Measurements from ENCODE around the gene NFU1.

DNA sequence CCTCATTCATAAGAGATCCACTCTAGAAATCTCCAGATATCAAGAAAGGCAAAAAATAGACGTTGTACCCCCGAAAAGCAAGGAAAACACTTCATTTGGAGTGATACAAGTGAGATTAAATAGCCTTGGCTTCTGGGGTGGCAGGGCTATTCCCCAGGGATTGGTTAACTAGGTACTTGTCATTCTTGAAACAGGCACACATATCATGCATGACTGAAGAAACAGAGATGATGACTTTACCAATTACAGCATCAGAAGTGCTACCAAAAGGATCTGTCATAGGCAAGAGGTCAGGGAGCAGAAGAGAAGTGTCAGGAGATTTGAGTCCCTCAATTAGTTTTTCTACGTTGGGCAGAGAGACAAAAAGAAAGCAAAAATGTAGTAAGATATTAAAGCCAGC, 45.2 kb upstream of the NFU1 start:
- TF ChIP-seq, protein P1, sequence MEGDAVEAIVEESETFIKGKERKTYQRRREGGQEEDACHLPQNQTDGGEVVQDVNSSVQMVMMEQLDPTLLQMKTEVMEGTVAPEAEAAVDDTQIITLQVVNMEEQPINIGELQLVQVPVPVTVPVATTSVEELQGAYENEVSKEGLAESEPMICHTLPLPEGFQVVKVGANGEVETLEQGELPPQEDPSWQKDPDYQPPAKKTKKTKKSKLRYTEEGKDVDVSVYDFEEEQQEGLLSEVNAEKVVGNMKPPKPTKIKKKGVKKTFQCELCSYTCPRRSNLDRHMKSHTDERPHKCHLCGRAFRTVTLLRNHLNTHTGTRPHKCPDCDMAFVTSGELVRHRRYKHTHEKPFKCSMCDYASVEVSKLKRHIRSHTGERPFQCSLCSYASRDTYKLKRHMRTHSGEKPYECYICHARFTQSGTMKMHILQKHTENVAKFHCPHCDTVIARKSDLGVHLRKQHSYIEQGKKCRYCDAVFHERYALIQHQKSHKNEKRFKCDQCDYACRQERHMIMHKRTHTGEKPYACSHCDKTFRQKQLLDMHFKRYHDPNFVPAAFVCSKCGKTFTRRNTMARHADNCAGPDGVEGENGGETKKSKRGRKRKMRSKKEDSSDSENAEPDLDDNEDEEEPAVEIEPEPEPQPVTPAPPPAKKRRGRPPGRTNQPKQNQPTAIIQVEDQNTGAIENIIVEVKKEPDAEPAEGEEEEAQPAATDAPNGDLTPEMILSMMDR (IDR thresholded peaks at IDR 0.05) = no peak
- TF ChIP-seq POLR2A (IDR thresholded peaks at IDR 0.05) = no peak

Data from right lobe of liver (tissue), 4 donors.